H1 (cell line): Measurements from ENCODE around the gene EOGT. TPM values are rescaled to one million over a fixed set of nuclear protein-coding genes. Genes with fewer than 3 reads are reported as not detected.

Experiments
- CHD2 ChIP-seq: IDR thresholded peaks from 2 replicates; pipeline ENCODE4 v1.6.1; 2012; ENCODE audit warnings: low read length, improper control_type of control experiment
- CREB1 ChIP-seq: IDR thresholded peaks from 2 replicates; pipeline ENCODE4 v1.6.1; 2012; ENCODE audit warnings: inconsistent platforms
- CTBP2 ChIP-seq: IDR thresholded peaks from 2 replicates; pipeline ENCODE4 v1.7.0; 2011; ENCODE audit warnings: borderline replicate concordance, mild to moderate bottlenecking, moderate library complexity, mixed read lengths, low read length; ENCODE audit not compliant: insufficient read depth, insufficient read length
- EP300 ChIP-seq, 2 experiments: IDR thresholded peaks; 1 replicate in 1 of 2; 2 replicates in 1 of 2; pipeline ENCODE4 v1.6.1; 2011 to 2012; ENCODE audit warnings: low read depth in 2 of 2, low read length in 2 of 2, mild to moderate bottlenecking in 2 of 2, borderline replicate concordance in 1 of 2, inconsistent platforms in 1 of 2, moderate library complexity in 1 of 2
- GABPA ChIP-seq: IDR thresholded peaks from 2 replicates; pipeline ENCODE4 v1.6.1; 2011; ENCODE audit warnings: mild to moderate bottlenecking, low read length, moderate library complexity, borderline replicate concordance; ENCODE audit not compliant: insufficient read depth
- KDM4A ChIP-seq: IDR thresholded peaks from one replicate; pipeline ENCODE4 v1.7.1; 2012; ENCODE audit warnings: low read depth, mild to moderate bottlenecking, moderate library complexity, low read length, inconsistent platforms; ENCODE audit not compliant: severe bottlenecking
- MAX ChIP-seq: IDR thresholded peaks from 2 replicates; pipeline ENCODE4 v1.6.1; 2012; ENCODE audit warnings: inconsistent platforms
- NANOG ChIP-seq: IDR thresholded peaks from 2 replicates; pipeline ENCODE4 v1.6.1; 2011; ENCODE audit warnings: low read length, low read depth, mild to moderate bottlenecking, inconsistent platforms; ENCODE audit not compliant: insufficient read depth, poor library complexity, severe bottlenecking
- PHF8 ChIP-seq: fragments of 200-600 bp; sonication (generic); conservative IDR thresholded peaks from 2 replicates; pipeline ENCODE4 v1.7.1; 2012; ENCODE audit warnings: low read depth, mild to moderate bottlenecking, inconsistent platforms, low read length, moderate library complexity
- POLR2A ChIP-seq, 2 experiments: IDR thresholded peaks; 1 replicate in 1 of 2; 2 replicates in 1 of 2; pipeline ENCODE4 v1.6.1; 2011; ENCODE audit warnings: low read depth in 2 of 2, low read length in 2 of 2, mild to moderate bottlenecking in 2 of 2; ENCODE audit errors: control extremely low read depth in 1 of 2
- RBBP5 ChIP-seq: IDR thresholded peaks from 2 replicates; pipeline ENCODE4 v1.7.1; 2012; ENCODE audit warnings: low read depth, mild to moderate bottlenecking, inconsistent platforms, low read length, moderate library complexity, borderline replicate concordance
- RXRA ChIP-seq: IDR thresholded peaks from 2 replicates; pipeline ENCODE4 v1.6.1; 2011; ENCODE audit warnings: low read depth, mild to moderate bottlenecking, low read length, moderate library complexity; ENCODE audit not compliant: insufficient read depth
- SAP30 ChIP-seq: fragments of 300-600 bp; sonication (generic); IDR thresholded peaks from 2 replicates; pipeline ENCODE4 v1.7.1; 2012; ENCODE audit warnings: low read length, moderate library complexity, mild to moderate bottlenecking, inconsistent platforms; ENCODE audit not compliant: insufficient read depth, insufficient replicate concordance
- SIN3A ChIP-seq, 2 experiments: IDR thresholded peaks in 1 of 2; conservative IDR thresholded peaks in 1 of 2; 2 replicates each; pipeline ENCODE4 v1.6.1; 2011 to 2012; ENCODE audit warnings: low read length in 2 of 2, improper control_type of control experiment in 1 of 2, low read depth in 1 of 2, mild to moderate bottlenecking in 1 of 2
- SIX5 ChIP-seq: IDR thresholded peaks from 2 replicates; pipeline ENCODE4 v1.6.1; 2011; ENCODE audit warnings: mild to moderate bottlenecking, low read depth, low read length
- SP1 ChIP-seq: IDR thresholded peaks from 2 replicates; pipeline ENCODE4 v1.6.1; 2011; ENCODE audit warnings: low read depth, low read length
- SP4 ChIP-seq: IDR thresholded peaks from 2 replicates; pipeline ENCODE4 v1.6.1; 2012; ENCODE audit warnings: low read length, inconsistent platforms
- TAF7 ChIP-seq: optimal IDR thresholded peaks from 2 replicates; pipeline ENCODE3; 2011; ENCODE audit warnings: low read depth, mild to moderate bottlenecking, inconsistent platforms, low read length, moderate library complexity, borderline replicate concordance
- TBP ChIP-seq: IDR thresholded peaks from 2 replicates; pipeline ENCODE4 v1.6.1; 2011; ENCODE audit warnings: low read depth, low read length, improper control_type of control experiment
- polyA plus RNA-seq, 7 experiments: library from polyadenylated mRNA; depleted of rRNA in 3 of 7; stranded (reverse) in 5 of 7; unstranded in 2 of 7; fragments of >200 nt in 5 of 7; fragments of 200-250 nt in 2 of 7; gene quantifications; 1 replicate in 5 of 7; 2 replicates in 1 of 7; 4 replicates in 1 of 7; pipeline versions ENCODE4 v1.2.1 to v1.2.3, GENCODE V29; 2011 to 2013; ENCODE audit warnings: missing spikeins in 2 of 7, mixed read lengths in 2 of 7
- total RNA-seq: library from RNA; stranded (reverse); fragmentation: NEBNext Ultra II Directional; extraction: Animal tissue kit (Norgen Biotek cat#: 25700); gene quantifications from 2 replicates; pipeline ENCODE4 v1.2.1, GENCODE V29; 2021
- TF ChIP-seq, protein P1 (sequence below), 3 experiments: IDR thresholded peaks; 1 replicate in 2 of 3; 2 replicates in 1 of 3; pipeline versions ENCODE4 v1.5.1 to v1.6.1; 2011; ENCODE audit warnings: low read length in 3 of 3, mild to moderate bottlenecking in 3 of 3, inconsistent platforms in 2 of 3, low read depth in 1 of 3, moderate library complexity in 1 of 3; ENCODE audit not compliant: insufficient read depth in 1 of 3; ENCODE audit errors: control extremely low read depth in 1 of 3

The EOGT gene
- total and polyA plus RNA-seq, 2 of the 8 experiments (the other 6 are each of a cell fraction or from before 2014, with no cell fraction given): 6.7 to 20.7 TPM

- peak in 1 of 2 experiments; percentile 53; a peak in 1 of 3 replicates for TF ChIP-seq EP300 (IDR thresholded peaks at IDR 0.05; ENCODE audit: borderline replicate concordance in 1 of 2, low read depth in 2 of 2, low read length in 2 of 2)
- TF ChIP-seq SIX5: no peak
- TF ChIP-seq CTBP2: no peak
- TF ChIP-seq CHD2: peak; percentile 18; the same call in 1 of the 2 replicates
- no peak for TF ChIP-seq GABPA
- no peak for TF ChIP-seq RXRA
- TF ChIP-seq POLR2A (IDR thresholded peaks at IDR 0.05; ENCODE audit: control extremely low read depth in 1 of 2, low read depth in 2 of 2, low read length in 2 of 2): peak in 1 of 2 experiments; percentile 69; a peak in 2 of 3 replicates
- no peak for TF ChIP-seq KDM4A
- TF ChIP-seq SP4: no peak
- peak; percentile 45; the same call in 1 of the 2 replicates for TF ChIP-seq SP1
- peak; percentile 39; the same call in 1 of the 2 replicates for TF ChIP-seq CREB1
- TF ChIP-seq SAP30: no peak
- no peak for TF ChIP-seq TAF7
- TF ChIP-seq, protein P1, sequence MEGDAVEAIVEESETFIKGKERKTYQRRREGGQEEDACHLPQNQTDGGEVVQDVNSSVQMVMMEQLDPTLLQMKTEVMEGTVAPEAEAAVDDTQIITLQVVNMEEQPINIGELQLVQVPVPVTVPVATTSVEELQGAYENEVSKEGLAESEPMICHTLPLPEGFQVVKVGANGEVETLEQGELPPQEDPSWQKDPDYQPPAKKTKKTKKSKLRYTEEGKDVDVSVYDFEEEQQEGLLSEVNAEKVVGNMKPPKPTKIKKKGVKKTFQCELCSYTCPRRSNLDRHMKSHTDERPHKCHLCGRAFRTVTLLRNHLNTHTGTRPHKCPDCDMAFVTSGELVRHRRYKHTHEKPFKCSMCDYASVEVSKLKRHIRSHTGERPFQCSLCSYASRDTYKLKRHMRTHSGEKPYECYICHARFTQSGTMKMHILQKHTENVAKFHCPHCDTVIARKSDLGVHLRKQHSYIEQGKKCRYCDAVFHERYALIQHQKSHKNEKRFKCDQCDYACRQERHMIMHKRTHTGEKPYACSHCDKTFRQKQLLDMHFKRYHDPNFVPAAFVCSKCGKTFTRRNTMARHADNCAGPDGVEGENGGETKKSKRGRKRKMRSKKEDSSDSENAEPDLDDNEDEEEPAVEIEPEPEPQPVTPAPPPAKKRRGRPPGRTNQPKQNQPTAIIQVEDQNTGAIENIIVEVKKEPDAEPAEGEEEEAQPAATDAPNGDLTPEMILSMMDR (IDR thresholded peaks at IDR 0.05; ENCODE audit: control extremely low read depth in 1 of 3, insufficient read depth in 1 of 3, low read depth in 1 of 3, low read length in 3 of 3): no peak
- no peak for TF ChIP-seq PHF8
- 0 out of 4 replicates have a peak, but pooled peaks of 1 of the 2 experiments have one; percentile 16 for TF ChIP-seq SIN3A (conservative IDR thresholded peaks at IDR 0.05 in 1 of 2, IDR thresholded peaks at IDR 0.05 in 1 of 2; ENCODE audit: low read depth in 1 of 2, low read length in 2 of 2)
- peak; percentile 50 for TF ChIP-seq NANOG
- peak; percentile 68 for TF ChIP-seq TBP
- no peak for TF ChIP-seq MAX
- no peak for TF ChIP-seq RBBP5
Measured at GRCh38 chr3:69009559-69010410, 3.7 kb downstream of the EOGT start (continued).
